ENCODE measurements around the gene RHOT2. TPM values are rescaled to one million over a fixed set of nuclear protein-coding genes. Genes with fewer than 3 reads are reported as not detected.

The RHOT2 gene
- total RNA-seq, 1 donor from 2014 or later, result 73.8 TPM

- no peak for TF ChIP-seq CTCF (conservative IDR thresholded peaks at IDR 0.05; ENCODE audit: low read depth, low read length)
- DNase-seq (ENCODE audit: low read depth), result no peak
- no peak overlapping the region for H3K4me3 ChIP-seq (ENCODE audit: low read depth, low read length)
Measured at GRCh38 chr16:671353-672131, 3.6 kb downstream of the RHOT2 start.

GRCh38 chr16:672371-672770 lies 4.4 kb downstream of the RHOT2 start:
- no peak for DNase-seq (ENCODE audit: low read depth)
- H3K4me3 ChIP-seq (ENCODE audit: low read depth, low read length), result no peak overlapping the region
- TF ChIP-seq CTCF (conservative IDR thresholded peaks at IDR 0.05; ENCODE audit: low read depth, low read length), result no peak

- H3K4me3 ChIP-seq (ENCODE audit: low read depth, low read length), result no peak overlapping the region
- no peak for DNase-seq (ENCODE audit: low read depth)
- no peak for TF ChIP-seq CTCF (conservative IDR thresholded peaks at IDR 0.05; ENCODE audit: low read depth, low read length)
Measured at GRCh38 chr16:672851-673250, 4.9 kb downstream of the RHOT2 start.

- no peak for DNase-seq (ENCODE audit: low read depth)
- no peak overlapping the region for H3K4me3 ChIP-seq (ENCODE audit: low read depth, low read length)
- no peak for TF ChIP-seq CTCF (conservative IDR thresholded peaks at IDR 0.05; ENCODE audit: low read depth, low read length)
Measured at GRCh38 chr16:673399-673991, 5.6 kb downstream of the RHOT2 start.

- H3K4me3 ChIP-seq (ENCODE audit: low read depth, low read length), result no peak overlapping the region
- DNase-seq (ENCODE audit: low read depth), result no peak
- no peak for TF ChIP-seq CTCF (conservative IDR thresholded peaks at IDR 0.05; ENCODE audit: low read depth, low read length)
Measured at GRCh38 chr16:674214-674881, 6.4 kb downstream of the RHOT2 start.

- DNase-seq (ENCODE audit: low read depth), result no peak
- H3K4me3 ChIP-seq (ENCODE audit: low read depth, low read length), result peak within 1 kb of the TSS; percentile 57
- TF ChIP-seq CTCF (conservative IDR thresholded peaks at IDR 0.05; ENCODE audit: low read depth, low read length), result no peak
Measured at GRCh38 chr16:674968-675883, 7.3 kb downstream of the RHOT2 start, which contains the start of gene RHBDL1. TSS of gene RHBDL1 (plus strand) at chr16:675671. CDS start at chr16:675791, 120 bp downstream.

All from epithelial cell of proximal tubule (primary cell).